IMR-90 (cell line): ENCODE results near the gene TCF4. TPM values are rescaled to one million over a fixed set of nuclear protein-coding genes. Genes with fewer than 3 reads are reported as not detected.

Source experiments
- ATAC-seq: fragments of 200-7000 bp; cut with Tn5 transposase; 2 replicates; pipeline ENCODE4 v1.9.1; 2020; ENCODE audit warnings: low read depth, mild to moderate bottlenecking, moderate library complexity
- BruUV-seq: library from RNA; stranded (reverse); fragments of 400-500 nt; replicated peaks from 2 replicates; lab custom pipeline; 2021; lab: Mats Ljungman, UMichigan
- CTCF ChIA-PET: fragments of 300-600 bp; formaldehyde crosslinking; extraction: SDS; loops from one replicate; lab custom pipeline; 2021; ENCODE audit warnings: antibody characterized with exemption; lab: Yijun Ruan, JAX
- POLR2A ChIA-PET: fragments of 300-600 bp; sonication (Branson Sonifier 250); formaldehyde crosslinking; loops from one replicate; lab custom pipeline; 2022; ENCODE audit warnings: antibody characterized with exemption; ENCODE audit not compliant: unreplicated experiment; lab: Charles Lee
- DNase-seq: peaks from one replicate; pipeline ENCODE4 v3.0.0; 2013
- H2AFZ ChIP-seq: replicated peaks from 2 replicates; pipeline ENCODE3; 2013; ENCODE audit warnings: low read length, mild to moderate bottlenecking; ENCODE audit not compliant: poor library complexity
- H2AK5ac ChIP-seq: 2 replicates; pipeline ENCODE4 v1.6.1; 2013; ENCODE audit warnings: low read depth, low read length, inconsistent platforms
- H2AK9ac ChIP-seq: replicated peaks from 2 replicates; pipeline ENCODE3; 2013; ENCODE audit warnings: mild to moderate bottlenecking, low read depth, low read length, moderate library complexity; ENCODE audit not compliant: poor library complexity
- H2BK120ac ChIP-seq: 2 replicates; pipeline ENCODE4 v1.6.1; 2013; ENCODE audit warnings: low read depth, low read length, inconsistent platforms
- H2BK15ac ChIP-seq: 3 replicates; pipeline ENCODE4 v1.6.1; 2013; ENCODE audit warnings: low read depth, low read length, inconsistent platforms
- H2BK20ac ChIP-seq: 2 replicates; pipeline ENCODE4 v1.6.1; 2013; ENCODE audit warnings: low read depth, mild to moderate bottlenecking, inconsistent platforms, low read length, moderate library complexity
- H2BK5ac ChIP-seq: 2 replicates; pipeline ENCODE4 v1.6.1; 2013; ENCODE audit warnings: mild to moderate bottlenecking, low read depth, low read length, inconsistent platforms; ENCODE audit not compliant: poor library complexity, severe bottlenecking
- H3K14ac ChIP-seq: replicated peaks from 2 replicates; pipeline ENCODE4 v1.6.1; 2013; ENCODE audit warnings: low read depth, low read length, inconsistent platforms
- H3K18ac ChIP-seq: 2 replicates; pipeline ENCODE4 v1.6.1; 2013; ENCODE audit warnings: low read depth, low read length, control low read depth
- H3K23ac ChIP-seq: 2 replicates; pipeline ENCODE4 v1.6.1; 2013; ENCODE audit warnings: low read depth, low read length, inconsistent platforms
- H3K27ac ChIP-seq: 2 replicates; pipeline ENCODE4 v1.5.1; 2013; ENCODE audit warnings: mild to moderate bottlenecking, control low read depth, low read length; ENCODE audit not compliant: insufficient read depth
- H3K27me3 ChIP-seq: 2 replicates; pipeline ENCODE4 v1.6.1; 2013; ENCODE audit warnings: low read length; ENCODE audit not compliant: control insufficient read depth, insufficient read depth
- H3K36me3 ChIP-seq: 2 replicates; pipeline ENCODE4 v1.6.1; 2013; ENCODE audit warnings: low read length, mixed read lengths; ENCODE audit not compliant: control insufficient read depth, insufficient read depth
- H3K4ac ChIP-seq: 2 replicates; pipeline ENCODE4 v1.6.1; 2013; ENCODE audit warnings: low read depth, low read length, inconsistent platforms
- H3K4me1 ChIP-seq: 2 replicates; pipeline ENCODE4 v1.6.1; 2013; ENCODE audit warnings: low read length, mixed read lengths; ENCODE audit not compliant: control insufficient read depth, insufficient read depth
- H3K4me2 ChIP-seq: 2 replicates; pipeline ENCODE4 v1.6.1; 2013; ENCODE audit warnings: low read depth, mild to moderate bottlenecking, control low read depth, low read length, moderate library complexity
- H3K4me3 ChIP-seq: 2 replicates; pipeline ENCODE4 v1.5.1; 2013; ENCODE audit warnings: low read depth, mild to moderate bottlenecking, control low read depth, low read length, moderate library complexity; ENCODE audit not compliant: insufficient read depth
- H3K56ac ChIP-seq: 2 replicates; pipeline ENCODE4 v1.6.1; 2013; ENCODE audit warnings: low read length, inconsistent platforms; ENCODE audit not compliant: insufficient read depth; ENCODE audit errors: extremely low read depth
- H3K79me1 ChIP-seq, 2 experiments: 2 replicates each; pipeline ENCODE4 v1.6.1; 2013; ENCODE audit warnings: low read length in 2 of 2, inconsistent platforms in 1 of 2, low read depth in 1 of 2
- H3K9ac ChIP-seq: 2 replicates; pipeline ENCODE4 v1.6.1; 2013; ENCODE audit warnings: low read depth, low read length, control low read depth
- H3K9me1 ChIP-seq: 2 replicates; pipeline ENCODE4 v1.6.1; 2013; ENCODE audit warnings: low read length, inconsistent platforms; ENCODE audit not compliant: insufficient read depth
- H3K9me3 ChIP-seq: 2 replicates; pipeline ENCODE4 v1.6.1; 2013; ENCODE audit warnings: low read length; ENCODE audit not compliant: control insufficient read depth, insufficient read depth
- H4K20me1 ChIP-seq: 2 replicates; pipeline ENCODE4 v1.6.1; 2013; ENCODE audit warnings: low read length, inconsistent platforms; ENCODE audit not compliant: insufficient read depth
- H4K5ac ChIP-seq: 2 replicates; pipeline ENCODE4 v1.6.1; 2013; ENCODE audit warnings: mild to moderate bottlenecking, low read depth, low read length, control low read depth
- H4K8ac ChIP-seq, 2 experiments: 2 replicates each; pipeline ENCODE4 v1.6.1; 2013; ENCODE audit warnings: low read depth in 2 of 2, low read length in 2 of 2, control low read depth in 1 of 2, inconsistent platforms in 1 of 2
- H4K91ac ChIP-seq: 2 replicates; pipeline ENCODE4 v1.6.1; 2013; ENCODE audit warnings: low read depth, low read length, inconsistent platforms; ENCODE audit not compliant: insufficient read depth
- BHLHE40 ChIP-seq: fragments of 150-350 bp; IDR thresholded peaks from 2 replicates; pipeline ENCODE4 v1.6.1; 2016; ENCODE audit warnings: mild to moderate bottlenecking, low read depth, low read length
- CHD1 ChIP-seq: IDR thresholded peaks from 2 replicates; pipeline ENCODE4 v1.6.1; 2012; ENCODE audit warnings: low read depth, low read length, improper control_type of control experiment
- FOS ChIP-seq: fragments of 150-350 bp; IDR thresholded peaks from 2 replicates; pipeline ENCODE4 v1.6.1; 2016; ENCODE audit warnings: low read depth, low read length
- MAZ ChIP-seq: IDR thresholded peaks from 2 replicates; pipeline ENCODE4 v1.6.1; 2012; ENCODE audit warnings: low read depth, mild to moderate bottlenecking, low read length, improper control_type of control experiment, moderate library complexity, borderline replicate concordance
- MXI1 ChIP-seq: IDR thresholded peaks from 2 replicates; pipeline ENCODE4 v1.6.1; 2012; ENCODE audit warnings: low read depth, mild to moderate bottlenecking, low read length, moderate library complexity, borderline replicate concordance
- NFE2L2 ChIP-seq: fragments of 150-350 bp; IDR thresholded peaks from 2 replicates; pipeline ENCODE4 v1.6.1; 2016; ENCODE audit warnings: low read depth, mild to moderate bottlenecking, low read length
- POLR2A ChIP-seq: IDR thresholded peaks from 2 replicates; pipeline ENCODE4 v1.6.1; 2012; ENCODE audit warnings: mild to moderate bottlenecking, low read depth, low read length
- RAD21 ChIP-seq: IDR thresholded peaks from 2 replicates; pipeline ENCODE4 v1.6.1; 2012; ENCODE audit warnings: low read length, improper control_type of control experiment
- RCOR1 ChIP-seq: IDR thresholded peaks from 2 replicates; pipeline ENCODE4 v1.6.1; 2012; ENCODE audit warnings: mild to moderate bottlenecking, low read length, improper control_type of control experiment; ENCODE audit not compliant: insufficient replicate concordance
- RFX5 ChIP-seq: IDR thresholded peaks from 2 replicates; pipeline ENCODE4 v1.8.0; 2012; ENCODE audit warnings: low read depth, mild to moderate bottlenecking, low read length, moderate library complexity
- SMC3 ChIP-seq: fragments of 150-350 bp; IDR thresholded peaks from 2 replicates; pipeline ENCODE4 v1.6.1; 2016; ENCODE audit warnings: low read depth, mild to moderate bottlenecking, antibody characterized with exemption, low read length, moderate library complexity
- WGBS, 2 experiments: methylation state at CpG; one replicate each; pipeline versions ENCODE4 v1.1.5 to v1.1.7; 2013; ENCODE audit warnings: missing lambda C conversion rate in 2 of 2; ENCODE audit not compliant: insufficient read length in 1 of 2; ENCODE audit errors: extremely low coverage in 2 of 2; 5-methylcytosine and 5-hydroxymethylcytosine counted together
- dilution Hi-C: fragments of 300-500 bp; cut with HindIII; formaldehyde crosslinking; loops from one replicate; pipeline ENCODE4 v1.14.3; 2018; ENCODE audit warnings: low sequenced_read_pairs; ENCODE audit not compliant: unreplicated experiment
- in situ Hi-C: fragments of 300-500 bp; cut with MboI; formaldehyde crosslinking; loops from 3 replicates; pipeline ENCODE4 v1.14.3; 2019; ENCODE audit warnings: low sequenced_read_pairs, inconsistent platforms, mixed read lengths
- intact Hi-C: fragments of 100-400 bp; cut with micrococcal nuclease; formaldehyde crosslinking; loops from 2 replicates; pipeline ENCODE4 v1.10.0; 2022
- polyA plus RNA-seq, 3 experiments: library from polyadenylated mRNA; depleted of rRNA; stranded (reverse); fragments of >200 nt; gene quantifications; 2 replicates each; pipeline ENCODE4 v1.2.3, GENCODE V29; 2012; ENCODE audit warnings: low replicate concordance in 1 of 3
- total RNA-seq: library from RNA; depleted of rRNA; stranded (reverse); fragments of >200 nt; gene quantifications from 2 replicates; pipeline ENCODE4 v1.2.3, GENCODE V29; 2012
- TF ChIP-seq, protein P1 (sequence below): conservative IDR thresholded peaks from 2 replicates; pipeline ENCODE4 v1.5.1; 2012; ENCODE audit warnings: mild to moderate bottlenecking, low read depth, low read length, improper control_type of control experiment
- TF ChIP-seq, protein P2 (sequence below): fragments of 150-350 bp; IDR thresholded peaks from 2 replicates; pipeline ENCODE4 v1.6.1; 2017; ENCODE audit warnings: mild to moderate bottlenecking, antibody characterized with exemption, low read length, low read depth
- TF ChIP-seq, protein P3 (sequence below): fragments of 150-350 bp; IDR thresholded peaks from 2 replicates; pipeline ENCODE4 v1.6.1; 2016; ENCODE audit warnings: low read depth, mild to moderate bottlenecking, low read length, moderate library complexity, borderline replicate concordance

TCF4 gene
- total and polyA plus RNA-seq, 2 of the 4 experiments (the other 2 are of a cell fraction), result 30.0 to 87.1 TPM

DNA sequence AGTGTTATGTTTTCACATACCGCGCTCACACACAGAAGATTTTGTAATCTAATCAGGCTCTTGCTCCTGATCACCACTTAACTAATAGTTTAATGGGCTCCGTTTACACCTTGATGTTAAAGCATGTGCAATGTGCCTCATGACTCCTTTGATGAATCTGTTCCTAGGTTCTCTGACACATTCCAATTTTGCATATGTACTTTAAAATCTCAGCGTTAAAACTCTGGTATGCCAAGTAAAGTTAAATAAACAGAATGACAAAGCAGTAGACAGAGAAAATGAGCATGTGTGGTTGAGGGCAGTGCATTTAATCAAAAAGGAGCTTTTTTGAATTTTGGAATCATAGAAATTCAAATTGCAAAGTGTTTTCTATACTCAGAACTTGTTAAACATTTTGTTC lies 96.4 kb downstream of the TCF4 start:
- no peak for ATAC-seq
- TF ChIP-seq RFX5, result no peak
- TF ChIP-seq, protein P1, sequence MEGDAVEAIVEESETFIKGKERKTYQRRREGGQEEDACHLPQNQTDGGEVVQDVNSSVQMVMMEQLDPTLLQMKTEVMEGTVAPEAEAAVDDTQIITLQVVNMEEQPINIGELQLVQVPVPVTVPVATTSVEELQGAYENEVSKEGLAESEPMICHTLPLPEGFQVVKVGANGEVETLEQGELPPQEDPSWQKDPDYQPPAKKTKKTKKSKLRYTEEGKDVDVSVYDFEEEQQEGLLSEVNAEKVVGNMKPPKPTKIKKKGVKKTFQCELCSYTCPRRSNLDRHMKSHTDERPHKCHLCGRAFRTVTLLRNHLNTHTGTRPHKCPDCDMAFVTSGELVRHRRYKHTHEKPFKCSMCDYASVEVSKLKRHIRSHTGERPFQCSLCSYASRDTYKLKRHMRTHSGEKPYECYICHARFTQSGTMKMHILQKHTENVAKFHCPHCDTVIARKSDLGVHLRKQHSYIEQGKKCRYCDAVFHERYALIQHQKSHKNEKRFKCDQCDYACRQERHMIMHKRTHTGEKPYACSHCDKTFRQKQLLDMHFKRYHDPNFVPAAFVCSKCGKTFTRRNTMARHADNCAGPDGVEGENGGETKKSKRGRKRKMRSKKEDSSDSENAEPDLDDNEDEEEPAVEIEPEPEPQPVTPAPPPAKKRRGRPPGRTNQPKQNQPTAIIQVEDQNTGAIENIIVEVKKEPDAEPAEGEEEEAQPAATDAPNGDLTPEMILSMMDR, result no peak
- TF ChIP-seq SMC3, result no peak
- TF ChIP-seq, protein P2, sequence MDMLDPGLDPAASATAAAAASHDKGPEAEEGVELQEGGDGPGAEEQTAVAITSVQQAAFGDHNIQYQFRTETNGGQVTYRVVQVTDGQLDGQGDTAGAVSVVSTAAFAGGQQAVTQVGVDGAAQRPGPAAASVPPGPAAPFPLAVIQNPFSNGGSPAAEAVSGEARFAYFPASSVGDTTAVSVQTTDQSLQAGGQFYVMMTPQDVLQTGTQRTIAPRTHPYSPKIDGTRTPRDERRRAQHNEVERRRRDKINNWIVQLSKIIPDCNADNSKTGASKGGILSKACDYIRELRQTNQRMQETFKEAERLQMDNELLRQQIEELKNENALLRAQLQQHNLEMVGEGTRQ, result no peak
- no peak for TF ChIP-seq NFE2L2
- TF ChIP-seq RAD21, result no peak
- no peak for TF ChIP-seq MAZ
- no peak for TF ChIP-seq FOS
- no peak for TF ChIP-seq MXI1
- no peak for TF ChIP-seq POLR2A
- no peak for TF ChIP-seq BHLHE40
- TF ChIP-seq, protein P3, sequence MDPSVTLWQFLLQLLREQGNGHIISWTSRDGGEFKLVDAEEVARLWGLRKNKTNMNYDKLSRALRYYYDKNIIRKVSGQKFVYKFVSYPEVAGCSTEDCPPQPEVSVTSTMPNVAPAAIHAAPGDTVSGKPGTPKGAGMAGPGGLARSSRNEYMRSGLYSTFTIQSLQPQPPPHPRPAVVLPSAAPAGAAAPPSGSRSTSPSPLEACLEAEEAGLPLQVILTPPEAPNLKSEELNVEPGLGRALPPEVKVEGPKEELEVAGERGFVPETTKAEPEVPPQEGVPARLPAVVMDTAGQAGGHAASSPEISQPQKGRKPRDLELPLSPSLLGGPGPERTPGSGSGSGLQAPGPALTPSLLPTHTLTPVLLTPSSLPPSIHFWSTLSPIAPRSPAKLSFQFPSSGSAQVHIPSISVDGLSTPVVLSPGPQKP, result no peak
- no peak for TF ChIP-seq CHD1
- no peak for TF ChIP-seq RCOR1
- Histone ChIP-seq H3K56ac (no peak overlapping the region), H4K91ac (no peak overlapping the region; the same call in 1 of the 2 replicates), H3K23ac (no peak overlapping the region), H4K20me1 (peaks cover 6% of the 10 kb centered on the region; the same call in 1 of the 2 replicates), H2AFZ (no peak overlapping the region), H3K4ac (peak overlapping the region; percentile 11; the same call in 1 of the 2 replicates), H3K27me3 (no peaks in the 10 kb centered on the region), H3K27ac (no peak overlapping the region), H2AK5ac (0 out of 2 replicates have a peak overlapping the region, but pooled peaks have one; percentile 0), H3K9ac (no peak overlapping the region), H2AK9ac (no peak overlapping the region), H2BK5ac (peak overlapping the region; percentile 56), H2BK20ac (peak overlapping the region; percentile 17; the same call in 1 of the 2 replicates), H3K18ac (peak overlapping the region; percentile 42; the same call in 1 of the 2 replicates), H3K4me1 (peaks cover 27% of the 10 kb centered on the region), H2BK120ac (peak overlapping the region; percentile 10; the same call in 1 of the 2 replicates), H3K79me1 (peaks cover 27 to 68% of the 10 kb centered on the region in 2 experiments), H4K5ac (no peak overlapping the region), H3K4me2 (peak overlapping the region; percentile 1; the same call in 1 of the 2 replicates), H3K9me3 (no peaks in the 10 kb centered on the region), H3K9me1 (peaks cover 28% of the 10 kb centered on the region), H3K4me3 (no peak overlapping the region), H3K14ac (peak overlapping the region; percentile 69; the same call in 1 of the 2 replicates), H3K36me3 (no peaks in the 10 kb centered on the region), H2BK15ac (no peak overlapping the region; the same call in 2 of the 3 replicates), H4K8ac (no peak overlapping the region)
- intact Hi-C loops (no loop called here), in situ Hi-C loops (no loop called here), dilution Hi-C loops (no loop called here)
- ChIA-PET POLR2A (no interaction called here), CTCF (no interaction called here)
- peak; percentile 33 for DNase-seq
- WGBS, 2 experiments, result no CpG with 5 or more reads among the region's 4 CpGs
- no TSS peak for BruUV-seq
